Mononuclear cell (primary cell): ENCODE data around the gene C2CD4A. TPM values are rescaled to one million over a fixed set of nuclear protein-coding genes. Genes with fewer than 3 reads are reported as not detected.
A peak's percentile ranks its signal among the peaks of the same experiment; 100 is the strongest.
"Not testable (repeated sequence)": the region's sequence is repeated elsewhere in the genome, so short reads cannot be mapped to it uniquely, and the experiment has no call there.

Experiments used
- H3K27me3 ChIP-seq: 2 replicates; pipeline ENCODE4 v1.6.0; 2011; ENCODE audit warnings: low read length, control low read depth; ENCODE audit not compliant: insufficient read depth
- H3K4me1 ChIP-seq: 2 replicates; pipeline ENCODE4 v1.5.1; 2011; ENCODE audit warnings: mild to moderate bottlenecking, low read length, control low read depth; ENCODE audit not compliant: insufficient read depth
- H3K4me3 ChIP-seq: 2 replicates; pipeline ENCODE4 v1.5.1; 2011; ENCODE audit warnings: mild to moderate bottlenecking, low read length, moderate library complexity
- H3K9me3 ChIP-seq: 2 replicates; pipeline ENCODE4 v1.5.1; 2011; ENCODE audit warnings: low read depth, mild to moderate bottlenecking, control low read depth, low read length
- total RNA-seq: library from RNA; depleted of rRNA; stranded (reverse); fragments of >200 nt; gene quantifications from one replicate; pipeline ENCODE4 v1.2.3, GENCODE V29; 2012

C2CD4A gene, protein sequence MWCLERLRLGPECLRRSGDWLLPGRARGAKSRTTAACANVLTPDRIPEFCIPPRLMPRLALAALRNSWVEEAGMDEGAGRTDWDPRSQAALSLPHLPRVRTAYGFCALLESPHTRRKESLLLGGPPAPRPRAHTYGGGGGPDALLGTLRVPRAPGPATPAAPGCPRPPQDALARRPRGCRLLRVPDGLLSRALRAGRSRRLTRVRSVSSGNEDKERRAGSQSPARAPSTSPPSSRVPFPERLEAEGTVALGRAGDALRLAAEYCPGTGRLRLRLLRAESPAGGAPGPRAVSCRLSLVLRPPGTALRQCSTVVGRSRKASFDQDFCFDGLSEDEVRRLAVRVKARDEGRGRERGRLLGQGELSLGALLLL
- total RNA-seq: 0.21 TPM

GRCh38 chr15:62066663-62067447 lies at the start of gene C2CD4A:
Gene C2CD4A, plus strand, starts transcription at chr15:62066977. Its CDS starts 637 bp downstream, at chr15:62067614.
- H3K9me3 ChIP-seq: no peaks in the 10 kb centered on the region
- peaks cover 25% of the 10 kb centered on the region for H3K4me1 ChIP-seq
- peak within 1 kb of the TSS; percentile 24 for H3K4me3 ChIP-seq
- peaks cover 59% of the 10 kb centered on the region for H3K27me3 ChIP-seq

GRCh38 chr15:62020576-62021160 lies 46.1 kb upstream of the C2CD4A start:
- no peak overlapping the region for H3K4me3 ChIP-seq
- H3K4me1 ChIP-seq: no peaks in the 10 kb centered on the region
- no peaks in the 10 kb centered on the region for H3K27me3 ChIP-seq
- no peaks in the 10 kb centered on the region for H3K9me3 ChIP-seq

GRCh38 chr15:62021991-62022600 lies 44.7 kb upstream of the C2CD4A start:
- H3K27me3 ChIP-seq: no peaks in the 10 kb centered on the region
- no peaks in the 10 kb centered on the region for H3K9me3 ChIP-seq
- H3K4me1 ChIP-seq: no peaks in the 10 kb centered on the region
- no peak overlapping the region for H3K4me3 ChIP-seq

DNA sequence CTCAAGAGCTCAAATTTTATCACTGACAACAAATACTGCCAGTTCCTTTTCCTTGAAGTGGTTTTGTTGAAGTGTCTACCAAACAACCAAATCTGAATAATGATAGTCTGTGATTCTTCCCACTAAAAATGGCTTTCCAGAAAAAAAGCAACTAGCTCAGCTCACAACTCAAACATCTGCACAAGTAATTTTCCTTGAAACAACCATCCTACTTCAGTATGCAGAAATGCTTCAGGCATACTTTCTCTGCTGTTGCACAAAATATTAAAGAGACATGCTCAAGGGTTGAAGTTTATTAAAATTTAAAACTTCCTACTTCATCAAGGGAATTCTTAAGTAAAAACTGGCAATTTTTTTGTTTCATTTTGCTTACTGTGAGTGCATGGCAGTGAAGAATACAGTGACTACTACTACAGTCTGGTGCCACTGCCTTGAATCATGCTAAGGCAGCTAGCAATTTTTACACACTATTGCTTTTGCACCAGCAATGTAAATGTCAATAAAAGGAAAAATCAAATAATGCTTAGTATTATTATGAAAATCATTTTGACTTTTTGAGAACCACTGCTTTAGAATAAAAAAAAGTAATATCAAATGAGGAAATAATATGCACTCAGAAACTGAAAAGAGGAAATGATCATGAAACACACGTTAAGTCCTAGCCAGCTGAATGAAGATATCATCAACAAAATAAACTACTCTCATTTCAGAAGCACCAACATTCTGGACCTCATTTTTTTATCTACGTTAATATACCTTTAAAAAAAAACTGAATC lies 40.1 kb upstream of the C2CD4A start:
- Histone ChIP-seq H3K27me3 (no peaks in the 10 kb centered on the region), H3K9me3 (no peaks in the 10 kb centered on the region), H3K4me3 (no peak overlapping the region), H3K4me1 (no peaks in the 10 kb centered on the region)

DNA sequence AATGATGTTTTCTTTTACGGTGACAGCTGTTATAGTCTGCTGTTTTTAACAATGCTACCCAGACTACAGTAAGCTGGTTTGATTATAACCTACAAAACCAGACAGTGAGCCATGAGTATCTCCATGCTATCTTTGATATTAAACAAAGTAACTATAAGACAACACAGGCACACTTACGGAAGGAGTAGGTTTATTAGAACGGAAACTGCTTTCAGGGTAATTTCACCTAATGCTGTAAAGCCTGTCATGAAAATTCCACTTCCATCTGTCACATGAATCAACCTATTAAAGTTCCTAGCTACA lies 39.6 kb upstream of the C2CD4A start:
- Histone ChIP-seq H3K4me3 (no peak overlapping the region), H3K4me1 (no peaks in the 10 kb centered on the region), H3K9me3 (no peaks in the 10 kb centered on the region), H3K27me3 (no peaks in the 10 kb centered on the region)

DNA sequence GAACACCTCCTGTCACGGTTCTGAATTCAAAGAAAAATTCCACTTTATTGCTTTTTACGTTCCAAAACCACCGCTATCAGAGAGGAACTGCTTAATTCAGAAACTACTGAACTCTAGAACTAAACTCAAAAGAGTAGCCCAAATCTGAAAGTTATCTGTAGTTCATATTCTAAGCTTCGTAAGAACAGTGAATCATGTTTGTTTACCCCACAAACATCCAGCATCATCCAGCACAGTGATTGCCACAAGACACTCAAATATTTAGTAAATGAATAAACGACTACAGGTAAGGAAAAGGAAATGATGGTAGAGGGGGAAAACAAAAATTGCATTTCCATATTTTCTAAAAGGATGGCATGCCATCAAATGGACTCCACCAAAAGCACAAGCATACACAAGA lies 38.9 kb upstream of the C2CD4A start:
- Histone ChIP-seq H3K4me1 (no peaks in the 10 kb centered on the region), H3K27me3 (no peaks in the 10 kb centered on the region), H3K9me3 (no peaks in the 10 kb centered on the region), H3K4me3 (no peak overlapping the region)

DNA sequence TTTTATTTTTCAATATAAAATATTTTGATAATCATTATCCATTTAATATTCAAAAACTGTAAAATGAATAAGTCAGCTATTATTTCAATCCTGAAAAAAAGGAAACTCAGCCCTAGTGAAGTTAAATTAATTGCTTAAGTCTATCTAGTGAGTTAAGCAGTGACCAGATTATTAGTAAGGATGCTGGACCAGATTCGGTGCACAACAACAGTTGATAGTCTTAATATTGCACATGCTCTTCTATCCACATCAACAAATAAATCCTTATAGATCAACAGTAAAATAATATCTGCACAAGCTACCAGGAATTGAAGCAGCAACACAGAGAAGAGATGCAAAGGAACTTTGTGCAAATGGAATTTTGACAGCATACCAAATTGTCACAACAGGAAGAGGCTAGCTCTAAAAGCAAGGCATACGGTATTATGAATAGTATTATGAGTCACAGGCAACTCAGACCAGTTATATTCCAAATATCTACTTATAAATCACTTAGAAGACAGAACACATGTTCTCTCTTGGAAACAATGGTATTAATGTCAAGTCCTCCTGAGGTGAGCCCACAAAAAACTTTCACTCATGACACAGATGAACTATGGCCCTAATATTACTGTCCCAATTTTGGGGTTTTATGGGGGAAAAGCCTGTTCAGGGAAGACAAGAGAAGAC lies 31.4 kb upstream of the C2CD4A start:
- H3K4me1 ChIP-seq: no peaks in the 10 kb centered on the region
- H3K27me3 ChIP-seq: no peaks in the 10 kb centered on the region
- H3K9me3 ChIP-seq: no peaks in the 10 kb centered on the region
- no peak overlapping the region for H3K4me3 ChIP-seq

DNA sequence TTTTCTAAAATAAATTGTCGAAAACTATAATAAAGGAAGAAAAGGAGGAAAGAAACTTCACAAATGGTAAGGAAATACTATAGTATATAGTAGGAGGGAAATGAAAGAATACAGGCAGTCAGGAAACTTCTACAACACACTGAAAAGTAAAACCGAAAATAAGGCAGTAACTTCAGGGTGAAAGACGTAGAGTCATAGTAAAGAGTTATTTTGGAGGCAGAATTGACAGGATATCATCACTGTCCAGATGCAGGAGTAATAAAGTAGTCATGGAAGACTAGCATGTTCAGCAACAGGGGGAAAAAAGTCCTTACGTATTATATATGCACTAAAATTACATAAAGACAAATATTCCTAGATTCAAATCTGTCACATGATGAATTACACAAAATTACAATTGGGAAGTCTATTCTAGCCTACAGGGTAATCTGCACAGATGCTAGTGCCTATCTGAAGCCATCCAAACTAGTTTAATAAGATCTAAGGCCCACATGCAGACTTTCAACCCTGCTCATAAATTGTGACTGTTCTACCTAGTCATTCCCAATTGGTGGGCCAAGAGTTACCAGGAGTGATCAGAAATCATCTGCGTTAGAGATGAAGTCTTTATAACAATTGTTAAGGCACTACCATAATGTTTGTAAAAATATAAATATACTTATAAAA lies 20.6 kb upstream of the C2CD4A start:
- H3K4me3 ChIP-seq: no peak overlapping the region
- no peaks in the 10 kb centered on the region for H3K9me3 ChIP-seq
- H3K4me1 ChIP-seq: peaks cover 19% of the 10 kb centered on the region
- no peaks in the 10 kb centered on the region for H3K27me3 ChIP-seq

DNA sequence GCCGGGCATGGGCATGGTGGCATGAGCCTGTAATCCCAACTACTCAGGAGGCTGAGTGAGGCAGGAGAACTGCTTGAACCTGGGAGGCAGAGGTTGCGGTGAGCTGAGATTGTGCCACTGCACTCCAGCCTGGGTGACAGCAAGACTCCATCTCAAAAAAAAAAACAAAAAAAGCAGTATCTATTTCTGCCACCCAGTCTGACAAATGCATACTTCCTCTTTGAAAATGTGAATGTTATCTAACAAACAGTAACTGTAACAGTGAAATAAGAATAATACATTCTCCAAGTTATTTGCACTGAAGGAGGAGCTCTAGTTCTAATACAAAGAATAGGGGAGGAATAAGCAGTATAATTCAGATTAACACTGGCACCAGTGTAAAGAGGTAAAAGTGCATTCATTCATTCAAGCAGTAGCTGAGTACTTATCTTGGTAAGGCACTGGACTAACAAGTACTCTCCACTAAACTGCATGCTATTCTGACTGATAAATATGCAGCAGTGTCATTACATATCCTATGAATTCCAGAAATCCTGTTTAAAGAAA lies 19.4 kb upstream of the C2CD4A start:
- Histone ChIP-seq H3K9me3 (no peaks in the 10 kb centered on the region), H3K27me3 (no peaks in the 10 kb centered on the region), H3K4me3 (no peak overlapping the region), H3K4me1 (peaks cover 27% of the 10 kb centered on the region)

- peaks cover 34% of the 10 kb centered on the region for H3K4me1 ChIP-seq
Observed at GRCh38 chr15:62048254-62048653, 18.5 kb upstream of the C2CD4A start.

GRCh38 chr15:62050115-62050514 lies 16.7 kb upstream of the C2CD4A start:
- H3K27me3 ChIP-seq: no peaks in the 10 kb centered on the region
- no peaks in the 10 kb centered on the region for H3K9me3 ChIP-seq
- H3K4me3 ChIP-seq: no peak overlapping the region
- H3K4me1 ChIP-seq: peaks cover 44% of the 10 kb centered on the region

More at GRCh38 chr15:62048254-62048653, 18.5 kb upstream of the C2CD4A start:
- H3K9me3 ChIP-seq, H3K27me3 ChIP-seq, H3K4me3 ChIP-seq: not testable (repeated sequence)

- Histone ChIP-seq H3K4me1 (peaks cover 45% of the 10 kb centered on the region), H3K9me3 (no peaks in the 10 kb centered on the region), H3K27me3 (no peaks in the 10 kb centered on the region), H3K4me3 (no peak overlapping the region)
Observed at GRCh38 chr15:62051166-62051565, 15.6 kb upstream of the C2CD4A start.

GRCh38 chr15:62052713-62053112 lies 14.1 kb upstream of the C2CD4A start:
- H3K4me1 ChIP-seq: peaks cover 39% of the 10 kb centered on the region
- no peaks in the 10 kb centered on the region for H3K27me3 ChIP-seq
- H3K9me3 ChIP-seq: no peaks in the 10 kb centered on the region
- H3K4me3 ChIP-seq: no peak overlapping the region
